AG09309 (cell line): ENCODE measurements around the gene GAP43.

Experiments
- DNase-seq: peaks from one replicate; pipeline ENCODE4 v3.0.0-alpha.2; 2010; ENCODE audit warnings: low read depth
- H3K4me3 ChIP-seq: 2 replicates; pipeline ENCODE4 v1.5.1; 2011; ENCODE audit warnings: mild to moderate bottlenecking, low read depth, low read length, moderate library complexity; ENCODE audit not compliant: control insufficient read depth
- CTCF ChIP-seq: IDR thresholded peaks from 2 replicates; pipeline ENCODE4 v1.5.1; 2011; ENCODE audit warnings: mild to moderate bottlenecking, low read depth, low read length, inconsistent platforms; ENCODE audit not compliant: insufficient read depth, control insufficient read depth; ENCODE audit errors: missing control alignments

The GAP43 gene

GRCh38 chr3:115623044-115623868 is at the start of gene GAP43:
GAP43 (plus strand) TSS chr3:115623510; CDS start chr3:115623690, 180 bp downstream.
- peak within 1 kb of the TSS; percentile 38 for H3K4me3 ChIP-seq
- no peak for TF ChIP-seq CTCF
- DNase-seq = peak; percentile 75

- no peak overlapping the region for H3K4me3 ChIP-seq
- TF ChIP-seq CTCF = no peak
- DNase-seq = no peak
Measured at GRCh38 chr3:115576325-115576875, 46.9 kb upstream of the GAP43 start.

- DNase-seq = no peak
- TF ChIP-seq CTCF = no peak
- H3K4me3 ChIP-seq = no peak overlapping the region
Measured at GRCh38 chr3:115577000-115577399, 46.3 kb upstream of the GAP43 start.

- no peak overlapping the region for H3K4me3 ChIP-seq
- DNase-seq = no peak
- no peak for TF ChIP-seq CTCF
Measured at GRCh38 chr3:115578331-115578730, 45.0 kb upstream of the GAP43 start.

- no peak for TF ChIP-seq CTCF
- H3K4me3 ChIP-seq = no peak overlapping the region
- DNase-seq = no peak
Measured at GRCh38 chr3:115580566-115580965, 42.7 kb upstream of the GAP43 start.

GRCh38 chr3:115581362-115582135 is 41.8 kb upstream of the GAP43 start:
- TF ChIP-seq CTCF = no peak
- no peak overlapping the region for H3K4me3 ChIP-seq
- peak; percentile 17 for DNase-seq
